ENCODE measurements around the gene TEDDM1.

DNA sequence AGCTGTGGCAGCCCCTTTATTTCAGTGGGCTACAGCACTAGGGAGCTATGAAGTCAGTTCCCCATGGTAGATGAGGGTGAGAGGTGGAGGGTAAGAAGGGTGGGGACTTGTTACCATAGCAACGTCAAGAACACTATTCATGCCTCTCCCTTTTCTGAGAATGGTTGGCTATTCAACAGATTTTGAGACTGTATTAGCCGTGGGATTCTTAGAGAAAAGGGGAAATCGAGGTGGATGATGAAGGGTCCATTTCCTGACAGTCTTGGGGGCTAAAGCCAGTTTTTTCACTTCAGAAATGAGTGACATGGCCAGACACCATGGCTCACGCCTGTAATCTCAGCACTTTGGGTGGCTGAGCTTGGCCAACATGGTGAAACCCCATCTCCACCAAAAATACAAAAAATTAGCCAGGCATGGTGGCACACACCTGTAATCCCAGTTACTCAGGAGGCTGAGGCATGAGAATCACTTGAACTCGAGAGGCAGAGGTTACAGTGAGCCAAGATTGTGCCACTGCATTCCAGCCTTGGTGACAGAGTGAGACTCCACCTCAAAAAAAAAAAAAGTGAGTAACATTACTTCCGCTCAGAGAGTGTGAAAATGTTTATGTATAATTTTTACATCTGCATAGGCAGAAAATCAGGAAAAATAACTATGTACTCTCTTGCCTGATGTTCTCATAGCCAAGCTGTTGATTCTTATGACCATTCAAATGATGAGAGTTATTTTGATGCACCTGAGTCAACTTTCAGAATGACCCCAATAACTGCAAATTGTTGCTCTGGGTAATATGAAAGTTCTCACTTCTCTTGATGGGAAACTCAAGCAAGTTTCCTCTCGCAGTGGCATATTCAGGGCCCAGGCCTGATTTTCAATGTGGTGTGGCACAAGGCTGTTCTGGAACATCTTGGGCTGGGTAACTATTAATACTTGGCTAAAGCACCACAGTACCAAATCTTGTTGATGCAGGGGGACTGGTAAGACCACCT, 26.3 kb upstream of the TEDDM1 start:
- TF ChIP-seq EZH2 (IDR thresholded peaks at IDR 0.05; ENCODE audit: borderline replicate concordance, low read depth, low read length, severe bottlenecking) (no peak), POLR2AphosphoS5 (IDR thresholded peaks at IDR 0.05; ENCODE audit: insufficient read depth, low read depth, low read length) (no peak), POLR2A (IDR thresholded peaks at IDR 0.05; ENCODE audit: low read depth, low read length) (no peak), CTCF (IDR thresholded peaks at IDR 0.05; ENCODE audit: extremely low read depth in 1 of 2, insufficient read depth in 1 of 2, low read depth in 1 of 2, low read length in 2 of 2) (no peak), MAX (IDR thresholded peaks at IDR 0.05; ENCODE audit: insufficient read depth, insufficient read length) (no peak), JUN (IDR thresholded peaks at IDR 0.05; ENCODE audit: borderline replicate concordance, insufficient read depth, insufficient read length, low read depth) (no peak), MYC (IDR thresholded peaks at IDR 0.05; ENCODE audit: low read depth, low read length) (no peak)

Data from endothelial cell of umbilical vein (primary cell).